GM18868 (cell line): ENCODE measurements around the gene FAM98C.
"Not testable (repeated sequence)": the region's sequence is repeated elsewhere in the genome, so short reads cannot be mapped to it uniquely, and the experiment has no call there.

Experiments
- ATAC-seq: cut with Tn5 transposase; IDR thresholded peaks from one replicate; pipeline ENCODE4 v1.9.1; 2021; ENCODE audit warnings: mild to moderate bottlenecking, moderate library complexity; ENCODE audit not compliant: unreplicated experiment

Gene FAM98C

DNA sequence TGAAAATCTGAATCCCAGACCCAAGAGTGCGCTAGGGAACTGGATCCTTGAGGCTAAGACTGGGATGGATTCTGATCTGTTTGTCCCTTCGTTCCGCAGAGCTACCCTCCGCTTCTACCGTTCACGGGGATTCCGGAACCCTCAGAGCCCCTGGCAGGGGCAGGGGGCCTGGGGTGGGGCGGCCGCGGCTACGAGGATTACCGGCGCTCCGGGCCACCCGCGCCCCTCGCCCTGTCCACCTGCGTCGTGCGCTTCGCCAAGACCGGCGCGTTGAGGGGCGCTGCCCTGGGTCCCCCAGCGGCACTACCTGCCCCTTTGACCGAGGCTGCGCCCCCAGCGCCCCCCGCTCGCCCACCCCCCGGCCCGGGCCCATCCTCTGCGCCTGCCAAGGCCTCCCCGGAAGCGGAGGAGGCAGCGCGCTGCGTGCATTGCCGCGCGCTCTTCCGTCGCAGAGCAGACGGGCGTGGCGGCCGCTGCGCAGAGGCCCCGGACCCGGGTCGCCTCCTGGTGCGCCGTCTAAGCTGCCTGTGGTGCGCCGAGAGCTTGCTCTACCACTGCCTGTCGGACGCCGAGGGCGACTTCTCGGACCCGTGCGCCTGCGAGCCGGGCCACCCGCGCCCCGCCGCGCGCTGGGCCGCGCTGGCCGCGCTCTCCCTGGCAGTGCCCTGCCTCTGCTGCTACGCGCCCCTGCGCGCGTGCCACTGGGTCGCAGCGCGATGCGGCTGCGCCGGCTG is 7.3 kb upstream of the FAM98C start:
- no peak for ATAC-seq

DNA sequence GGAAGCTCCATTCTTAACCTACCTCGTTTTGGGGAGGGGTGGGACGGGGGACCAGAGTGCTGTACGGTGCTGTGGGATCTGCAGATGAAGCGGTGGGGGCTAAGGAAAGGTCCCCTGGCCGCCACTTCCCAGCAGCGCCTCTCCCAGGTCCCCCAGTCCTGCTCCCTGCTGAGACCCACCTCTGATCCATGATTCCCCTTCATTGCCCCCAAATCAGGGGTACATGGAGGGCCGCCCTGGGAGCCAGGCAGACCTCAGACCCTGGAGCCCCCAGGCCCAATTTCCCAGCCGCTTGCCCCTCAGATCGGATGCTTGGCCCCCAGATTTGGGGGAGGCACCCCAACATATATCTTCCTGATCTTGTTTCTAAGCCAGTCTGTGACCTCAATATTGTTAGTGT is 3.8 kb upstream of the FAM98C start:
- no peak for ATAC-seq

DNA sequence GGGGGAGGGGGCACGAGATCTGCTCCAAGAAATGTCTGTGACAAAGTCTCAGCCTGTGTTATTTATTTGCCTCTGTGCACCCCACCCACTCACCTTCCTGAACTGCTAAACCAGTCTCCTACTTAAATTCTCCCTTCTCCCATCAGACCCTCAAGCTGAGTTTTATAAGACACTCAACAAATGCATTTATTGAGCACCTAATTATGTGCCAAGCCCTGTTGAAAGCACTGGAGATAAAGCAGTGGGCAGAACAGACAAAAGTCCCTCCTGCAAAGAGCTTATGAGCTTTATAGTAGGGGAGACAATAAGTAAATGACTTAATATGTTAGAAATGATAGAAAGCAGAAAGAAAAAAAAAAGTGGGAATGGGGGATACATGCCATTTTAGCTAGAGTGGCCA is 3.4 kb upstream of the FAM98C start:
- no peak for ATAC-seq

DNA sequence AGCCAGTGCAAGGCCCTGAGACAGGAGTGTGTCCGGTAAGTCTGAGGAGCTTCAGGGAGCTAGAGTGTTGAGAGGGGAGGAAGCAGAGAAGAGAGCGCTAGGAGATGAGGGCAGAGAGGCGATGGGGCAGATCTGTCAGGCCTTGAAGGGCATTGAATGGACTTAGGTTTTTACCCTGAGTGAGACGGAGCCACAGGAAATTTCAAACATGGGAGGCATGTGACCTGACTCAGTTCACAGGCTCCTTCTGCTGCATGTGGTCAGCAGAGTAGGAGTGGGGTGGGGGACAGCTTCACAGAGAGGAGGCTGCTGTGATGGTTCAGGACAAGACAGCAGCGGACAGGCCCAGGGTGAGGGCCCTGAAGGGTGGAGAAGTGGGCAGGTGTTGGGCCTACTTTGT is 2.5 kb upstream of the FAM98C start:
- ATAC-seq: no peak

DNA sequence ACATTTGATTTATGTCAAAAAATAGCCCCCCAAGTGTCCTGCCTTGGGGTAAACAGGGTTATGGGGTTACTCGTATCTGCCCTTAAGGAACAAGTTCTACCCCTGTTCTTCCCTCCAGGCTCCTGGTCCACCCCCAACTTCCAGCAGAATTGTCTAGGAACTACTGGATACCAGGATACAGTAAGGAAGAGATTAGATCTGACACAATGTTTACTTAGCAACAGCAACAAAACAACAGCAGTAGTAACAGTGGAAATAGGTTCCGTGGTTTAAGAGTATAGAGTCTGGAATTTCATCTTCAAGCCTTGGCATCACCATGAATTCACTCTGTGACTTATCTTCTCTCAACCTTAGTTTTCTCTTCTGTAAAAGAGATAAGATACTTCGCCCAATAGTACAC is 1.7 kb upstream of the FAM98C start:
- ATAC-seq: no peak

DNA sequence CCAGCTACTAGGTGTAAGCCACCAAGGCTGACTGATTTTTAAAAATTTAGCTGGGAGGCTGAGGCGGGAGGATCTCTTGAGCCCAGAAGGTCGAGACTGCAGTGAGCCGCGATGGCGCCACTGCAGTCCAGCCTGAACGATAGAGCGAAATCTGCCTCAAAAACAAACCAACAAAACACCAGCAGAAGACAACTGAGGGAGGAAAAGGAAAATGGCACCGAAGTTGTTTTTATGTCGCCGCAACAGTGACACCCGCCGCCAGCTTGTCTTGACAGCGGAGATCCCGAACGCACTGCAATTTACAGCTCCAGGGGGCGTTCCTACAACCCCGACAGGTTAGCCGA is 298 bp upstream of the FAM98C start:
- no peak for ATAC-seq

DNA sequence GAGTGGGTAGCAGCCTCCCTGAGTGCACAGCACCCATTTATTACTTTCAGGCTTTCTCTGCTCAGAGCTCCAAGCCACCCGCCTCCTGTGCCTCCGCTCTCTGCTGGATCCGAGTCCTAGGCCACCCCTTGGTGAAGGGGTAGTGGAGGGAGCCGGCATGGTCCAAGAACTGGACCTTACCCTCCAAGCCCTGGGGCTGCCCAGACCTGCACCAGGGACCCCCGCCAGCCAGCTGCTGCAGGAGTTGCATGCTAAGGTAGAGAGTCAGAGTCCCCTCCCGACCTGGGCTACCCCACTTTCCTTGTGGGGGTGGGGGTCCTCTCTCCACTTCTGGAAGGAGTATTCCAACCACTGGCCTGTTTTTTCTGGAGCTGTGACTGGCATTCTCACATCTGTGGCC is 2.0 kb downstream of the FAM98C start:
- ATAC-seq: no peak

DNA sequence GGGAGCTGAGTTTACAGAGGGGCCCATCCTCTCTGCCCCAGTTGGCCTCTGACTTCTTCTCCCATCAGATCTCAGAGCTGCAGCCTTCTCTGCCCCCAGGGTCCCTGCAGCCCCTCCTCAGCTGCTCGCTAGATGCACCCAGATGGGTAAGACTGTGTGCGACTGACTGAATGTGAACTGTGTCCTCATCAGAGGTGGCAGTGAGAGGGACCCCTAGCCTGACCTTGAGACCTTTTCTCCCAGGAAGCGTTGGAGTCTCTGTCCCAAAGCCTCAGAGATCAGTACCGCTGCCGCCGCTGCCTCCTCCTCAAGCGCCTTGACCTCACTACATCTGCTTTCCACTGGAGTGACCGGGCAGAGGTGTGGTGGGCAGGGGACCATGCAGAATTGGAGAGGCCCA is 2.4 kb downstream of the FAM98C start:
- ATAC-seq: no peak

DNA sequence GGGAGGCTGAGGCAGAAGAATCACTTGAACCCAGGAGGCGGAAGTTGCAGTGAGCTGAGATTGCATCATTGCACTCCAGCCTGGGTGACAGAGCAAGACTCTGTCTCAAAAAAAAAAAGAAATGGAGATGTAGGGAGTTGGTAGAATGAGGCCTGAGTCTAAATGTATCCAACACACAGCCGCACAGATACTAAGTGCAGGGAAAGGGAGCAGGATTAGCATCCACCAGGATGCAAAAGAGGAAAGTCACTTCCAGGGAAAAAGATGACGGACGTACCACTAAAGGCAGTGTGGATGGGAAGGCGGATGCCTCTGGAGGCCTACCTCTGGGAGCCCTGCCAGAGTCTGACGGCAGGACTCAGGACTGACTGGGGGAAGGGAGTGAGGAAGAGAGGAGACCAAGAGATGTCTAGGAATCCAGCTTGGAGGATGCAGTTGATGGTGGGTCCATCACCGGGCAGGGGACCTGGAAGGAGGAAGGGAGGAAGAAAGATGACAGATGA is 6.8 kb downstream of the FAM98C start:
- ATAC-seq: no peak

DNA sequence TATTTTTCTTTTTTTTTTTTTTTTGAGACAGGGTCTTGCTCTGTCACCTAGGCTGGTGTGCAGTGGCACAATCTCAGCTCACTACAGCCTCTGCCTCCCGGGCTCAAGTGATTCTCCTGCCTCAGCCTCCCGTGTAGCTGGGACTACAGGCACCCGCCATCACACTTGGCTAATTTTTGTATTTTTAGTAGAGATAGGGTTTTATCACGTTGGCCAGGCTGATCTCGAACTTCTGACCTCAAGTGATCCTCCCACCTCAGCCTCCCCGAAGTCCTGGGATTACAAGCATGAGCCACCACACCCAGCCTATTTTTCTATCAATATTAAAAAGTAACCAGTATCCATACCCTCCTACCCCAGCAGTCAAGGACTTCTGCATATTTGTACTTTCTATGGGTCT is 7.5 kb downstream of the FAM98C start:
- not testable (repeated sequence) for ATAC-seq

DNA sequence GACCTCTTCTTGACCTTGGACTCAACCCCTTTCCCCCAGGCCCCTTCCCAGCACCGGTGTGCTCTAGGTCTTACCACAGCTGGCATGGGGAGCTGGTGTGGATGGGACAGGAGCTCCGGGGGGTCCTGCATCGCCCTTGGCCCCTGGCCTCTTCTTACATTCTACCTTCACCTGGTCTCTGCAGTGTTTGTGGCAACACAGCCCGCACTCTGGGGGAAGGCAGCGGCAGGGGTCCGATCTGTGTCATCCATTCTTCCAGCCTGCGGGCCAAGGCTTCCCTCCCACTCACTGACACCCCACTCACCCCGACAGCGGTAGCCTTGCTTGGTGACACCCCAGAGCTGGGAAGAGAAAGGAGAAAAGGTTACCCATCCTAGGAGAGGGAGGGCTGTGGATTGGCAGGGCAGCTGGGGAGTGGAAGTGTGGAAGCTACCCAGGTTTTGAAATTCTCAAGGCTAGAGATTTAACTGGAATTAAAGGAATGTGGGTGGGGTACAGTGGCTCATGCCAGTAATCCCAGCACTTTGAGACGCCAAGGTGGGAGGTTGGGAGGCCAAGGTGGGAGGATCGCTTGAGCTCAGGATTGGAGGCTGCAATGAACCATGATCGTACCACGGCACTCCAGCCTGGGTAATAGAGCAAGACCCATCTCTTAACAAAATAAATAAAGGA is 8.3 kb downstream of the FAM98C start:
- ATAC-seq: no peak

DNA sequence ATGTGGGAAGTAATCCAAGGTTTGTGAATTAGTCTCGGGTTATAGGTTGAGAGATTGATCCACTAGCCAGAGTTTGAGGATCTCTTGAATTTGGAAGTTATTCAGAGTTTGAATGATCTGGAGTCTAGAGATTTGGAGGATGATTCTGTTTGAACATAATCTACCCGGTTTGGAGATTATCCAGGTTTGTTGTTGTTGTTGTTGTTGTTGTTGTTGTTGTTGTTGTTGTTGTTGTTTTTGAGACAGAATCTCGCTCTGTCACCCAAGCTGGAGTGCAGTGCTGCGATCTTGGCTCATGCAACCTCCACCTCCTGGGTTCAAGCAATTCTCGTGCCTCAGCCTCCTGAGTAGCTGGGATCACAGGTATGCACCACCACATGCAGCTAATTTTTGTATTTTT is 9.0 kb downstream of the FAM98C start:
- not testable (repeated sequence) for ATAC-seq

DNA sequence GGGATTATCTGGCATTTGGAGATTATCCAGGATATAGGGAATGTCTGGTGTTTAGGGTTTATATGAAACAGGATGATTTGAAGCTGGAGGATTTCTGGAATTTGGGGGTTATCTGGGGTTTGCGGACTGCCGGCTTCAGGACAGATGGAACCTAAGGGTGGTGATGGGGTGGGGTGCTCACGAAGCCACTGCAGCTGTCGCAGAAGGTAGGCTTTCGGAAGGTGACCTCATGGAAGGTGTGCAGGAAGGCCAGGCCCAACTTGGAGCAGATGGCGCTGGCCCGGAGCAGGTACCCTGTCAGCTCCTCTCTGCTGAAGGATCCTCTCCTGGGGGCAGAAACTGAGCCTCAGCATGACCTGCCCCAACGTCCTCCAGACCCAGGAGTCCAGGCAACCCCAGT is 9.6 kb downstream of the FAM98C start:
- no peak for ATAC-seq

DNA sequence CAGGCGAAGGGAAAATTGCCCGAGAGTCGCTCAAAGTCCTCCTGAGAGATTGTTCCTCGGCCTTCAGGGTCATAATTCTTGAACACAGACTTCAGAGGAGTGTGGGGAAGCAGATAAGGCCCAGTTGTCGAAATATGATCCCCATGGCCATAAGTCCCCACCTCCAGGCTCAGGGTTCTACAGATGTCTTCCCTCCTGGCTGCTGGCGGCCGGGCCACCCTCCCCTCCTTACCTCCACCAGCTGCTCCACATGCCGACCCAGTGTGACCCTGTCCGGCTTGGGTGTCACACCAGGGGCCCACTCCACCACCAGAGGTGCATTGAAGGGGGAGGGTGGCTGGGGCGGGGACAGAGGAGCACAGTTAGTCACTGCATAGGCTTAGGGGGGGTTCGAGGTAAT is 10.1 kb downstream of the FAM98C start:
- ATAC-seq: no peak

DNA sequence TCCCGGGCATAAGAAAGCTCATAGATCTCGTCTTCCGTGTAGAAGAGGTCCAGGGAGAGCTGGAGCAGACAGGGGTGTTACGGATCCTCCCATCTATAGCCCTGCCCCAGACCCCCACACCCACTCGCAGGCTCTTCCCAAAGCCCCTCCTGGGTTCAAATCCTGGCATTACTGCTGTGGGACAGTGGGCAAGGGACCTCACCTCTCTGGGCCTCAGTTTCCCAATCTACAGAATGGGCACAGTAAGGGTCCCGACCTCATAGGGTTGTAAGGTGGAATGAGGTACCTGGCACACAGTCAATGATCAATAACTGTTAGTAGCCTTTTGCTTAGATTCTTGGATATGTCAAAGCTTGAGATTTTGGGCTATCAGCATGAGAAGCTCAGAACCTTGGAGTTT is 10.5 kb downstream of the FAM98C start:
- no peak for ATAC-seq

DNA sequence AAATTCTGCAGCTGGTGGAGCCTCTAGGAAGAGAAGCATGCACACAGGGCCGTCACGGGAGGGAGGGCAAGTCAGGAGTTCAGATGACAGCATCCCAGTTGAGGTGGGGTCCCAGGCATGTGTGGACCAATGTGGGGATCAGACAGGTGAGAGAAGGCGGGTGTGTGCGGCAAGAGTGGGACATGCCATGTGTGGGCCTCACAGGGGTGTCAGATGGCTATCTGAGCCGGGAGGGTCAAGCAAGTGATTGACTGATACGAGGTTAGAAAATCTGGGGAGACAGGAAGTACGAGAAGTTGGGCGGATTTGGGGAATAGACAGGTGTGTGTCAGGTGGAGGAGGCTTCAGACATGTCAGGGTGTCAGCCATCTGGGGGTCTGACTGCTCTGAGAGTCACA is 14.3 kb downstream of the FAM98C start:
- ATAC-seq: no peak

DNA sequence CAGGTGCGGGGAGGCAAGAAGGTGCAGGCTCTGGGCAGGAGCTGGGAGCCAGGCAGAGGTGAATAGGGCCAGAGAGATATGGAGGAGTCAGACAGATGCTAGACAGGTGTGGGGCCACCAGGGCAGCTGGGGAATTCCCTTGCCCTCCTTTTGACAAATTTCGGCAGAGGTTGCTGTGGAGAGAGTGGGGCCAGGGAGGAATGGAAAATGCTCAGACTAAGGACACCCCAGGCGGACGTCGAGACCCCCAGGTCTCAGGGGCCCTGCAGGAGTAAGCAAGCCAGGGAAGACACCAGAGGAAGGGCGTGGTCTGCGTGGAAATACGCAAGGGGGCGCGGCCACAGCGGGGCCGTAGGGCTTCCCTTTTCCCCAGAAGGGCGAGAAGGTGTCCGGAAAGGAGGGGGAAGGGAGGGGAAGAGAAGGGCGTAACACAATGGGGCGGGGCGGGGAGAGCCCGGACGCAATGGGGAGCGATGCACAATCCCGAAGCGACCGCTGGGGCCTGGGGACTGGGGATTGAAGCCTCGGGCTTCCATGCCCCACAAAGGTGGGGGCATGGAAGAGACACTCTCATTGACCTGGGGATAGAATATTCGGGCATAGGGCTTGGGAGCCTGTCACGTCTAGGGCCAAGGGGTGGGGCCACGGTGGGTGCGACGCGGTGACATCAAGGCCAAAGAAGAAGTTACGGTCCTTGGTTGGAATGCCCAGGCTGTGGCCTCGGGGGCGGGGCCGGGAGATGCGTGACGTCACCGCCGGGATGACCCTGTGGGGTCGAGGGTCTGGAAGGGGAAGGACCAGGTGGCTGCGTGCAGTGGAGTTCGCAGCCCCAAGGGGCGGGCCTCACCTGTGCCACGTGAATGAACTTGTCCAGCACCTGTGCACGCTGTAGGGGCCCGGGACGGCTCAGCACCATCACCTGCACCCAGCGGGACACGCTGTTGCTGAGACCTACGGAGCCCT is 14.9 kb downstream of the FAM98C start:
- no peak for ATAC-seq

DNA sequence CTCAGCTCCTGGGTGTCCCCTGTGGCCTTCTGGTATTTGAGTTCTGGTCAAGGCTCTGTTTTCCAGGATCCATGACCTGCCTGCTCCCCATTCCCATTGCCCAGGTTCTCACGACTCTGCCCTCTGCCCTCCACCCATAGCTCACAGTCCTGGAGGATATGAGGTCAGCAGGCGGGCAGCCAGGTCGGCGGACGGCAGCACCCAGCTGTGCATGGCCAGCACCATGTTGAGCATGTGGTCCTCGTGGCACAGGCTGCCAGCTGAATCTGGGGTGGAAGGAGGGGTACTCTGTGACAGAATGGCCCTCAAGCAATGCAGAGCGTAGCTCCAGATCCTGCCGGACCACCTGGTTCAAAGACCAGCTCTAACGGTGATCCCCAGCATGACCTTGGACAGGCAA is 18.0 kb downstream of the FAM98C start:
- no peak for ATAC-seq

DNA sequence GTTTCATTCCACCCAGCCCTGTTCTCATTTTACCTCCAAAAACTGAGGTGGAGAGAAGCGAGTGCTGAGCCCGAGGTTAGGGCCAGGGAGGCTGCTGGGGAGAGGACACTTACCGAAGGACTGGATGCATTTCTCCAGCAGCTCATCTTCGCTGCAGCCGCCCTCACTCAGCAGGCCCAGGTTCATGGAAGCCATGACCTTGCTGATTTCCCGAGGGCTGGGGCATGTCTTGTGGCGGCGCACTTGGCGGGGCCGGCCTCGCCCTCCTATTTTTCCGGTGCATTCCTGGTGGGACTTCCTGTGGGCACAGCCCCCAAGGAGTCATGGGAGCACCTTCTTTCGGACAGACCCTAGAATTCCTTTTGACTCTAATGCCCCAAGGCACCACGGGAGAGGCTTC is 19.0 kb downstream of the FAM98C start:
- ATAC-seq: no peak

DNA sequence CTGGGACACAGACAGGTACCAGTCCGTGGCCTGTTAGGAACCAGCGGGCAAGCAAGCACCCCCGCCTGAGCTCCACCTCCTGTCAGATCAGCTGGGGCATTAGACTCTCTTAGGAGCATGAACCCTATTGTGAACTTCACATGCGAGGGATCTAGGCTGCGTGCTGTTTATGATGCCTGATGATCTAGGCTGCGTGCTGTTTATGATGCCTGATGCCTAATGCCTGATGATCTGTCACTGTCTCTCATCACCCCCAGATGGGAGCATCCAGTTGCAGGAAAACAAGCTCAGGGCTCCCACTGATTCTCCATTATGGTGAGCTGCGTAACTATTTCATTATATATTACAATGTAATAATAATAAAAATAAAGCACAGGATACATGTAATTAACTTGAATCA is 19.5 kb downstream of the FAM98C start:
- no peak for ATAC-seq

DNA sequence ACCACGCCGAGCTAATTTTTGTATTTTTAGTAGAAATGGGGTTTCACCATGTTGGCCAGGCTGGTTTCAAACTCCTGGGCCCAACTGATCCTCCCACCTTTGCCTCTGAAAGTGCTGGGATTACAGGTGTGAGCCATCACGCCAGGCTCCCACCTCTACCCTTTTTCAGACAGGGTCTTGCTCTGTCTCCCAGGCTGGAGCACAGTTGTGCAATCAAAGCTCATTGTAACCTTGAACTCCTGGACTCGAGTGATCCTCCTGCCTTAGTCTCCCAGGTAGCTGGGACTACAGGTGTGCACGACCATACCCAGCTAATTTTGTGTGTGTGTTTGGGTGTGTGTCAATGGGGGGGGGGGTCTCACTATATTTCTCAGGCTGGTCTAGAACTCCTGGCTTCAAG is 21.4 kb downstream of the FAM98C start:
- ATAC-seq: no peak
